ENCODE data around the gene HNRNPC. TPM values are rescaled to one million over a fixed set of nuclear protein-coding genes. Genes with fewer than 3 reads are reported as not detected.

HNRNPC gene
- total RNA-seq, 1 experiment from 2014 or later: 1,062 TPM

DNA sequence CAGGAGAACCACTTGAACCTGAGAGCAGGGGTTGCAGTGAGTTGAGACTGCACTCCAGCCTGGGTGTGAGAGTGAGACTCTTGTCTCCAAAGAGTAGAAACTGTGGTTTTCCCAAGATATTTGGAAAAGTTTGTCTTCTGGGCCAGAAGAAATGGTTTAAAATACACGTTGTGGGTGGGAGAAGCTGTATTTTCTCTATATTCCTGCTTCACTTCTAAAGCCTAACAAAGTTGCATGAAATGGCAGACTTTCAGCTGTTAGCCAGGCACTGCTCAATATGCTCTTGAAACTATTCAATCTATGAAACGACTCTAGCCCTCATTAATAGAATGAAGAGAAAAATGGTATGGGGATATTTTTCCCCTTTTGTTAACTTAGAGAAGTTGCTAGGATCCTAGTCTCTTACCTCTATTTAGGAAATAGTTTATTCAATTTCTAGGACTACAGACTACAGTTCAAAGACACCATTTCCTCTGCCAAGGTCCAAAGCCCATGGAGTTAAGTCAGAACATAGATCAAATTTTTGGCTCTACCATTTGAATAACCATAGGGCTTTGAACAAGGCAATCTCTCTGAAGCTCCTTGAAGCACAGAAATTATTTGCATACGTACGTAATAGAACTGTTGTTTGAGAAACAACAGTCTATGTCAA, 64.1 kb downstream of the HNRNPC start:
- Histone ChIP-seq H3K4me1 (ENCODE audit: insufficient read depth, low read length) (no peaks in the 10 kb centered on the region), H3K23ac (ENCODE audit: insufficient read length, low read depth, low read length) (no peak overlapping the region), H3K9me3 (ENCODE audit: control insufficient read depth, low read depth, low read length) (no peaks in the 10 kb centered on the region), H2BK20ac (ENCODE audit: low read depth, low read length, poor library complexity, severe bottlenecking) (no peak overlapping the region), H3K4me2 (ENCODE audit: insufficient read depth, insufficient read length, low read length) (no peak overlapping the region), H4K8ac (replicated peaks; ENCODE audit: insufficient read length, low read depth, low read length) (no peak overlapping the region), H3T11ph (ENCODE audit: low read length) (no peak overlapping the region), H3K56ac (ENCODE audit: insufficient read length, low read depth, low read length) (no peak overlapping the region), H4K20me1 (ENCODE audit: control insufficient read depth, insufficient read depth, insufficient read length) (no peaks in the 10 kb centered on the region), H3K27me3 (ENCODE audit: insufficient read depth, low read length) (no peaks in the 10 kb centered on the region), H4K91ac (ENCODE audit: insufficient read length, low read depth, low read length) (no peak overlapping the region), H3K79me1 (ENCODE audit: insufficient read depth, low read depth, low read length, poor library complexity, severe bottlenecking) (no peaks in the 10 kb centered on the region), H4K5ac (ENCODE audit: insufficient read length, low read depth, low read length) (no peak overlapping the region), H2AK5ac (ENCODE audit: insufficient read length, low read length) (no peak overlapping the region), H3K9ac (ENCODE audit: extremely low read depth, insufficient read length, low read length) (no peak overlapping the region), H3K18ac (ENCODE audit: insufficient read length, low read depth, low read length) (no peak overlapping the region), H3K27ac (ENCODE audit: insufficient read length, low read depth, low read length) (no peak overlapping the region), H2BK12ac (ENCODE audit: insufficient read length, low read depth, low read length) (no peak overlapping the region), H3K14ac (ENCODE audit: insufficient read depth, low read length) (no peak overlapping the region), H3K4ac (ENCODE audit: low read depth, low read length) (no peak overlapping the region), H3K23me2 (ENCODE audit: insufficient read length, low read depth, low read length, poor library complexity, severe bottlenecking) (no peaks in the 10 kb centered on the region), H3K79me2 (ENCODE audit: insufficient read depth, low read length) (no peaks in the 10 kb centered on the region), H2AFZ (ENCODE audit: low read length) (no peak overlapping the region), H2BK15ac (ENCODE audit: low read depth, low read length) (no peak overlapping the region), H2BK120ac (ENCODE audit: low read depth, low read length, poor library complexity, severe bottlenecking) (no peak overlapping the region), H2BK5ac (ENCODE audit: insufficient read length, low read length) (no peak overlapping the region)
- Mint-ChIP-seq H3K9me3 (no peaks in the 10 kb centered on the region), H3K27ac (peak overlapping the region in 1 of 3 experiments; percentile 95; a peak in 2 of 7 replicates), H3K4me1 (peaks cover 61 to 69% of the 10 kb centered on the region in 2 experiments), H3K27me3 (ENCODE audit: low read depth) (no peaks in the 10 kb centered on the region), H3K36me3 (ENCODE audit: insufficient read depth in 1 of 3, low read depth in 3 of 3) (peaks cover 27 to 41% (median 32%) of the 10 kb centered on the region in 3 experiments; a peak in 6 of 7 replicates), H3K4me3 (no peak overlapping the region)
- no peak for DNase-seq
- TF ChIP-seq, protein P1, sequence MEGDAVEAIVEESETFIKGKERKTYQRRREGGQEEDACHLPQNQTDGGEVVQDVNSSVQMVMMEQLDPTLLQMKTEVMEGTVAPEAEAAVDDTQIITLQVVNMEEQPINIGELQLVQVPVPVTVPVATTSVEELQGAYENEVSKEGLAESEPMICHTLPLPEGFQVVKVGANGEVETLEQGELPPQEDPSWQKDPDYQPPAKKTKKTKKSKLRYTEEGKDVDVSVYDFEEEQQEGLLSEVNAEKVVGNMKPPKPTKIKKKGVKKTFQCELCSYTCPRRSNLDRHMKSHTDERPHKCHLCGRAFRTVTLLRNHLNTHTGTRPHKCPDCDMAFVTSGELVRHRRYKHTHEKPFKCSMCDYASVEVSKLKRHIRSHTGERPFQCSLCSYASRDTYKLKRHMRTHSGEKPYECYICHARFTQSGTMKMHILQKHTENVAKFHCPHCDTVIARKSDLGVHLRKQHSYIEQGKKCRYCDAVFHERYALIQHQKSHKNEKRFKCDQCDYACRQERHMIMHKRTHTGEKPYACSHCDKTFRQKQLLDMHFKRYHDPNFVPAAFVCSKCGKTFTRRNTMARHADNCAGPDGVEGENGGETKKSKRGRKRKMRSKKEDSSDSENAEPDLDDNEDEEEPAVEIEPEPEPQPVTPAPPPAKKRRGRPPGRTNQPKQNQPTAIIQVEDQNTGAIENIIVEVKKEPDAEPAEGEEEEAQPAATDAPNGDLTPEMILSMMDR (conservative IDR thresholded peaks at IDR 0.05): no peak
- no CpG with 5 or more reads among the region's 4 CpGs for WGBS (ENCODE audit: extremely low coverage, insufficient read length, low lambda C conversion rate)

Data from H9 (cell line).